K562 (cell line): ENCODE data around the gene PRKAR1B. TPM values are rescaled to one million over a fixed set of nuclear protein-coding genes. Genes with fewer than 3 reads are reported as not detected.
A peak's percentile ranks its signal among the peaks of the same experiment; 100 is the strongest.

ENCODE experiments used
- PCBP2 ChIP-seq: fragments of 200-400 bp; formaldehyde crosslinking; IDR thresholded peaks from 2 replicates; pipeline ENCODE4 v1.6.1; 2018; ENCODE audit warnings: low read length, low read depth, mild to moderate bottlenecking, moderate library complexity; ENCODE audit not compliant: poor library complexity, severe bottlenecking
- STAT5B ChIP-seq: fragments of 250-450 bp; sonication (Bioruptor Pico); IDR thresholded peaks from 2 replicates; pipeline ENCODE4 v1.8.0; 2021; ENCODE audit warnings: mild to moderate bottlenecking, inconsistent platforms
- USF2 ChIP-seq: sonication (generic); formaldehyde crosslinking; IDR thresholded peaks from 2 replicates; pipeline ENCODE4 v1.5.0; 2020; ENCODE audit warnings: missing genetic modification reagents
- ZNF277 ChIP-seq: fragments of 250-450 bp; sonication (Bioruptor Pico); IDR thresholded peaks from 2 replicates; pipeline ENCODE4 v1.8.0; 2022; ENCODE audit warnings: inconsistent platforms, mild to moderate bottlenecking, moderate library complexity, borderline replicate concordance
- polyA plus RNA-seq, 8 experiments: library from polyadenylated mRNA; depleted of rRNA in 4 of 8; stranded (reverse) in 5 of 8; unstranded in 3 of 8; fragments of >200 nt; fragmentation: Nextera tagmentation in 2 of 8; fragmentation: Illumina TruSeq in 1 of 8; extraction: Ambion mirVana in 2 of 8; extraction: Trizol in 1 of 8; gene quantifications; 2 replicates each; pipeline versions ENCODE4 v1.2.1 to v1.2.3, GENCODE V29; 2011 to 2014; ENCODE audit warnings: inconsistent platforms in 1 of 8, missing spikeins in 1 of 8
- total RNA-seq, 7 experiments: library from RNA; depleted of rRNA in 6 of 7; stranded (reverse); fragments of >200 nt in 6 of 7; fragmentation: Illumina TruSeq in 2 of 7; extraction: Trizol in 2 of 7; gene quantifications; 2 replicates each; pipeline versions ENCODE4 v1.2.1 to v1.2.3, GENCODE V29; 2011 to 2021; ENCODE audit warnings: low replicate concordance in 1 of 7
- TF ChIP-seq, protein P1 (sequence below): sonication (generic); formaldehyde crosslinking; IDR thresholded peaks from 2 replicates; pipeline ENCODE4 v1.8.1; 2023; ENCODE audit warnings: mild to moderate bottlenecking, missing genetic modification reagents
- TF ChIP-seq, protein P2 (sequence below): fragments of 250-450 bp; sonication (Bioruptor Pico); IDR thresholded peaks from 2 replicates; pipeline ENCODE4 v1.4.0; 2020
- TF ChIP-seq, protein P3 (sequence below), 3 experiments: fragments of 200-800 bp in 1 of 3; sonication (Bioruptor generic) in 1 of 3; sonication (generic) in 1 of 3; formaldehyde crosslinking in 1 of 3; IDR thresholded peaks; 2 replicates each; pipeline versions ENCODE4 v1.6.1 to v1.8.0; 2016 to 2022; ENCODE audit warnings: mild to moderate bottlenecking in 2 of 3, missing compliant biosample characterization in 2 of 3, missing genetic modification characterization in 2 of 3, missing genetic modification reagents in 1 of 3
- TF ChIP-seq, protein P4 (sequence below): fragments of 250-450 bp; sonication (Bioruptor Pico); IDR thresholded peaks from 2 replicates; pipeline ENCODE4 v1.4.0; 2020; ENCODE audit warnings: mild to moderate bottlenecking

The PRKAR1B gene
- total and polyA plus RNA-seq, 9 of the 15 experiments (the other 6 are each of a cell fraction or from before 2014, with no cell fraction given) = 0.99 to 30.5 (median 12.7) TPM

DNA sequence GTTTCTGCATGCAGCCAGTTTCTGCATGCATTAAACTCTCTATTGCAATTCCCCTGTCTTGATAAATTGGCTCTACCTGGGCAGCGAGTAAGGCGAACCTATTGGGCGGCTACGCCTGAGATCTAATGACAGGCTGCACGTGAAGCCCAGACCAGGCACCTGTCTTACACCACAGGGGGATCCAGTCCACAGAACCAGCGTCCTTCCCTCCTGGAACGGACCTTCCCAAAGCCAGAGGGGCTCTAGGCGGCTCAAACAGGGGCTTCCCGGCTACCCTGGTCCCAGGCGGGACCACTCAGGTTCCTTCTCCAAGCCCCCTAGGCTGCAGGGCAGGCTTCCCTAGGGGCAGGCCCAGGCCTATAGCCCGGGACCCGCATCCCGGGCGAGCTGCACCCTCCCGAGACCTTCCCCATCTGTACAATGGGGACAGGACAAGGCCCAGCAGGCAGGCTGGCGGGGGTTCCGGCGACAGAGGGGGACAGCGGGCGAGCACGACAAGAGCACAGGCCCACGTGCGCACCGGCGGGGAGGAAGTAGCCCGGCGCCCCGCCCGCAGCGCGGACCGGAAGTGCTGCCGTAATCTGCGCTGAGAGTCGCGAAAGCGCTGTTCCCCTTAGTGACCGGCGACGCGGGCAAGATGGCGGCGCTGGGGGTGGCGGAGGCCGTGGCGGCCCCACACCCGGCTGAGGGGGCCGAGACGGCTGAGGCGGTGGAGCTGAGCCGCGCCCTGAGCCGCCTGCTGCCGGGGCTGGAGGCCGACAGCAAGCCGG lies 812 bp downstream of the PRKAR1B start, which contains the start of gene DNAAF5 (continued):
- TF ChIP-seq, protein P1, sequence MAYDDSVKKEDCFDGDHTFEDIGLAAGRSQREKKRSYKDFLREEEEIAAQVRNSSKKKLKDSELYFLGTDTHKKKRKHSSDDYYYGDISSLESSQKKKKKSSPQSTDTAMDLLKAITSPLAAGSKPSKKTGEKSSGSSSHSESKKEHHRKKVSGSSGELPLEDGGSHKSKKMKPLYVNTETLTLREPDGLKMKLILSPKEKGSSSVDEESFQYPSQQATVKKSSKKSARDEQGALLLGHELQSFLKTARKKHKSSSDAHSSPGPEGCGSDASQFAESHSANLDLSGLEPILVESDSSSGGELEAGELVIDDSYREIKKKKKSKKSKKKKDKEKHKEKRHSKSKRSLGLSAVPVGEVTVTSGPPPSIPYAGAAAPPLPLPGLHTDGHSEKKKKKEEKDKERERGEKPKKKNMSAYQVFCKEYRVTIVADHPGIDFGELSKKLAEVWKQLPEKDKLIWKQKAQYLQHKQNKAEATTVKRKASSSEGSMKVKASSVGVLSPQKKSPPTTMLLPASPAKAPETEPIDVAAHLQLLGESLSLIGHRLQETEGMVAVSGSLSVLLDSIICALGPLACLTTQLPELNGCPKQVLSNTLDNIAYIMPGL = no peak
- TF ChIP-seq, protein P2, sequence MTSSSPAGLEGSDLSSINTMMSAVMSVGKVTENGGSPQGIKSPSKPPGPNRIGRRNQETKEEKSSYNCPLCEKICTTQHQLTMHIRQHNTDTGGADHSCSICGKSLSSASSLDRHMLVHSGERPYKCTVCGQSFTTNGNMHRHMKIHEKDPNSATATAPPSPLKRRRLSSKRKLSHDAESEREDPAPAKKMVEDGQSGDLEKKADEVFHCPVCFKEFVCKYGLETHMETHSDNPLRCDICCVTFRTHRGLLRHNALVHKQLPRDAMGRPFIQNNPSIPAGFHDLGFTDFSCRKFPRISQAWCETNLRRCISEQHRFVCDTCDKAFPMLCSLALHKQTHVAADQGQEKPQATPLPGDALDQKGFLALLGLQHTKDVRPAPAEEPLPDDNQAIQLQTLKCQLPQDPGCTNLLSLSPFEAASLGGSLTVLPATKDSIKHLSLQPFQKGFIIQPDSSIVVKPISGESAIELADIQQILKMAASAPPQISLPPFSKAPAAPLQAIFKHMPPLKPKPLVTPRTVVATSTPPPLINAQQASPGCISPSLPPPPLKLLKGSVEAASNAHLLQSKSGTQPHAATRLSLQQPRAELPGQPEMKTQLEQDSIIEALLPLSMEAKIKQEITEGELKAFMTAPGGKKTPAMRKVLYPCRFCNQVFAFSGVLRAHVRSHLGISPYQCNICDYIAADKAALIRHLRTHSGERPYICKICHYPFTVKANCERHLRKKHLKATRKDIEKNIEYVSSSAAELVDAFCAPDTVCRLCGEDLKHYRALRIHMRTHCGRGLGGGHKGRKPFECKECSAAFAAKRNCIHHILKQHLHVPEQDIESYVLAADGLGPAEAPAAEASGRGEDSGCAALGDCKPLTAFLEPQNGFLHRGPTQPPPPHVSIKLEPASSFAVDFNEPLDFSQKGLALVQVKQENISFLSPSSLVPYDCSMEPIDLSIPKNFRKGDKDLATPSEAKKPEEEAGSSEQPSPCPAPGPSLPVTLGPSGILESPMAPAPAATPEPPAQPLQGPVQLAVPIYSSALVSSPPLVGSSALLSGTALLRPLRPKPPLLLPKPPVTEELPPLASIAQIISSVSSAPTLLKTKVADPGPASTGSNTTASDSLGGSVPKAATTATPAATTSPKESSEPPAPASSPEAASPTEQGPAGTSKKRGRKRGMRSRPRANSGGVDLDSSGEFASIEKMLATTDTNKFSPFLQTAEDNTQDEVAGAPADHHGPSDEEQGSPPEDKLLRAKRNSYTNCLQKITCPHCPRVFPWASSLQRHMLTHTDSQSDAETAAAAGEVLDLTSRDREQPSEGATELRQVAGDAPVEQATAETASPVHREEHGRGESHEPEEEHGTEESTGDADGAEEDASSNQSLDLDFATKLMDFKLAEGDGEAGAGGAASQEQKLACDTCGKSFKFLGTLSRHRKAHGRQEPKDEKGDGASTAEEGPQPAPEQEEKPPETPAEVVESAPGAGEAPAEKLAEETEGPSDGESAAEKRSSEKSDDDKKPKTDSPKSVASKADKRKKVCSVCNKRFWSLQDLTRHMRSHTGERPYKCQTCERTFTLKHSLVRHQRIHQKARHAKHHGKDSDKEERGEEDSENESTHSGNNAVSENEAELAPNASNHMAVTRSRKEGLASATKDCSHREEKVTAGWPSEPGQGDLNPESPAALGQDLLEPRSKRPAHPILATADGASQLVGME (CRISPR knock-in tag) = peak; percentile 58; the same call in 1 of the 2 replicates
- TF ChIP-seq PCBP2 (no peak), USF2 (CRISPR knock-in tag) (peak; percentile 81), ZNF277 (CRISPR knock-in tag) (no peak), STAT5B (no peak)
- TF ChIP-seq, protein P3, sequence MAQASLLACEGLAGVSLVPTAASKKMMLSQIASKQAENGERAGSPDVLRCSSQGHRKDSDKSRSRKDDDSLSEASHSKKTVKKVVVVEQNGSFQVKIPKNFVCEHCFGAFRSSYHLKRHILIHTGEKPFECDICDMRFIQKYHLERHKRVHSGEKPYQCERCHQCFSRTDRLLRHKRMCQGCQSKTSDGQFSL (CRISPR knock-in tag; IDR thresholded peaks at IDR 0.05) = no peak
- TF ChIP-seq, protein P3 (tag; IDR thresholded peaks at IDR 0.05) = no peak
- TF ChIP-seq, protein P4, sequence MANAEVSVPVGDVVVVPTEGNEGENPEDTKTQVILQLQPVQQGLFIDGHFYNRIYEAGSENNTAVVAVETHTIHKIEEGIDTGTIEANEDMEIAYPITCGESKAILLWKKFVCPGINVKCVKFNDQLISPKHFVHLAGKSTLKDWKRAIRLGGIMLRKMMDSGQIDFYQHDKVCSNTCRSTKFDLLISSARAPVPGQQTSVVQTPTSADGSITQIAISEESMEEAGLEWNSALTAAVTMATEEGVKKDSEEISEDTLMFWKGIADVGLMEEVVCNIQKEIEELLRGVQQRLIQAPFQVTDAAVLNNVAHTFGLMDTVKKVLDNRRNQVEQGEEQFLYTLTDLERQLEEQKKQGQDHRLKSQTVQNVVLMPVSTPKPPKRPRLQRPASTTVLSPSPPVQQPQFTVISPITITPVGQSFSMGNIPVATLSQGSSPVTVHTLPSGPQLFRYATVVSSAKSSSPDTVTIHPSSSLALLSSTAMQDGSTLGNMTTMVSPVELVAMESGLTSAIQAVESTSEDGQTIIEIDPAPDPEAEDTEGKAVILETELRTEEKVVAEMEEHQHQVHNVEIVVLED (CRISPR knock-in tag) = 0 out of 2 replicates have a peak, but pooled peaks have one; percentile 18
